HepG2 (cell line): ENCODE results near the gene RECQL5. TPM values are rescaled to one million over a fixed set of nuclear protein-coding genes. Genes with fewer than 3 reads are reported as not detected.

Experiments used
- AGO1 ChIP-seq: fragments of 200-400 bp; formaldehyde crosslinking; IDR thresholded peaks from 2 replicates; pipeline ENCODE4 v1.6.1; 2017; ENCODE audit warnings: mild to moderate bottlenecking, low read depth, low read length, moderate library complexity; ENCODE audit not compliant: poor library complexity, severe bottlenecking
- GATAD1 ChIP-seq: IDR thresholded peaks from 2 replicates; pipeline ENCODE4 v1.6.1; 2016; ENCODE audit warnings: missing genetic modification reagents, missing compliant biosample characterization
- HIC2 ChIP-seq: sonication (generic); formaldehyde crosslinking; IDR thresholded peaks from 2 replicates; pipeline ENCODE4 v1.9.0; 2022; ENCODE audit warnings: low read depth, missing genetic modification reagents
- KAT7 ChIP-seq: IDR thresholded peaks from 2 replicates; pipeline ENCODE4 v1.6.1; 2018; ENCODE audit warnings: borderline replicate concordance, missing compliant biosample characterization
- KLF12 ChIP-seq: sonication (generic); formaldehyde crosslinking; IDR thresholded peaks from 2 replicates; pipeline ENCODE4 v1.4.0; 2020; ENCODE audit warnings: missing genetic modification reagents, borderline replicate concordance
- MIER3 ChIP-seq: IDR thresholded peaks from 2 replicates; pipeline ENCODE4 v1.6.1; 2016; ENCODE audit warnings: missing compliant biosample characterization, borderline replicate concordance
- MXI1 ChIP-seq: IDR thresholded peaks from 3 replicates; pipeline ENCODE4 v1.6.1; 2012; ENCODE audit warnings: low read depth, low read length, inconsistent platforms, borderline replicate concordance
- SNAPC2 ChIP-seq: sonication (generic); formaldehyde crosslinking; IDR thresholded peaks from 2 replicates; pipeline ENCODE4 v1.8.1; 2022; ENCODE audit warnings: mild to moderate bottlenecking, missing genetic modification reagents
- SOX6 ChIP-seq, 2 experiments: fragments of 450-650 bp in 1 of 2; sonication (generic) in 1 of 2; formaldehyde crosslinking in 1 of 2; IDR thresholded peaks; 2 replicates each; pipeline versions ENCODE4 v1.4.0 to v1.6.1; 2017 to 2020; ENCODE audit warnings: antibody characterized with exemption in 1 of 2, mild to moderate bottlenecking in 1 of 2, missing genetic modification reagents in 1 of 2
- SPEN ChIP-seq: sonication (generic); formaldehyde crosslinking; IDR thresholded peaks from 2 replicates; pipeline ENCODE4 v1.5.1; 2020; ENCODE audit warnings: low read depth, mild to moderate bottlenecking, missing genetic modification reagents
- SRSF9 ChIP-seq: fragments of 200-400 bp; formaldehyde crosslinking; IDR thresholded peaks from 2 replicates; pipeline ENCODE4 v1.6.1; 2018; ENCODE audit warnings: borderline replicate concordance, mild to moderate bottlenecking, low read depth, low read length; ENCODE audit not compliant: insufficient read depth, poor library complexity, severe bottlenecking
- ZBTB1 ChIP-seq: sonication (generic); formaldehyde crosslinking; IDR thresholded peaks from 2 replicates; pipeline ENCODE4 v1.4.0; 2020; ENCODE audit warnings: missing genetic modification reagents, borderline replicate concordance
- ZNF253 ChIP-seq: sonication (generic); formaldehyde crosslinking; IDR thresholded peaks from 2 replicates; pipeline ENCODE4 v1.8.0; 2022; ENCODE audit warnings: mild to moderate bottlenecking, missing genetic modification reagents, borderline replicate concordance
- ZNF609 ChIP-seq: sonication (generic); formaldehyde crosslinking; IDR thresholded peaks from 2 replicates; pipeline ENCODE4 v1.4.0; 2020; ENCODE audit warnings: mild to moderate bottlenecking, missing genetic modification reagents, borderline replicate concordance
- ZNF687 ChIP-seq: sonication (generic); formaldehyde crosslinking; IDR thresholded peaks from 2 replicates; pipeline ENCODE4 v1.5.1; 2020; ENCODE audit warnings: mild to moderate bottlenecking, missing genetic modification reagents, moderate library complexity
- ZNF713 ChIP-seq: sonication (generic); formaldehyde crosslinking; IDR thresholded peaks from 2 replicates; pipeline ENCODE4 v1.4.0; 2020; ENCODE audit warnings: mild to moderate bottlenecking, missing genetic modification reagents
- polyA plus RNA-seq, 8 experiments: library from polyadenylated mRNA; depleted of rRNA in 3 of 8; stranded (reverse) in 7 of 8; unstranded in 1 of 8; fragments of >200 nt; fragmentation: Illumina TruSeq in 4 of 8; extraction: Trizol in 4 of 8; gene quantifications; 2 replicates each; pipeline versions ENCODE4 v1.2.1 to v1.2.3, GENCODE V29; 2011 to 2016; ENCODE audit warnings: low read depth in 4 of 8, missing spikeins in 1 of 8, mixed read lengths in 1 of 8; ENCODE audit not compliant: insufficient read depth in 1 of 8
- total RNA-seq, 5 experiments: library from RNA; depleted of rRNA; stranded (reverse); fragments of >200 nt; fragmentation: Illumina TruSeq; extraction: Trizol; gene quantifications; 2 replicates each; pipeline ENCODE4 v1.2.3, GENCODE V29; 2016; ENCODE audit warnings: low read depth in 1 of 5

The RECQL5 gene
- total and polyA plus RNA-seq, 2 of the 13 experiments (the other 11 are each of a cell fraction or from before 2014, with no cell fraction given) = 27.7 to 32.0 TPM

DNA sequence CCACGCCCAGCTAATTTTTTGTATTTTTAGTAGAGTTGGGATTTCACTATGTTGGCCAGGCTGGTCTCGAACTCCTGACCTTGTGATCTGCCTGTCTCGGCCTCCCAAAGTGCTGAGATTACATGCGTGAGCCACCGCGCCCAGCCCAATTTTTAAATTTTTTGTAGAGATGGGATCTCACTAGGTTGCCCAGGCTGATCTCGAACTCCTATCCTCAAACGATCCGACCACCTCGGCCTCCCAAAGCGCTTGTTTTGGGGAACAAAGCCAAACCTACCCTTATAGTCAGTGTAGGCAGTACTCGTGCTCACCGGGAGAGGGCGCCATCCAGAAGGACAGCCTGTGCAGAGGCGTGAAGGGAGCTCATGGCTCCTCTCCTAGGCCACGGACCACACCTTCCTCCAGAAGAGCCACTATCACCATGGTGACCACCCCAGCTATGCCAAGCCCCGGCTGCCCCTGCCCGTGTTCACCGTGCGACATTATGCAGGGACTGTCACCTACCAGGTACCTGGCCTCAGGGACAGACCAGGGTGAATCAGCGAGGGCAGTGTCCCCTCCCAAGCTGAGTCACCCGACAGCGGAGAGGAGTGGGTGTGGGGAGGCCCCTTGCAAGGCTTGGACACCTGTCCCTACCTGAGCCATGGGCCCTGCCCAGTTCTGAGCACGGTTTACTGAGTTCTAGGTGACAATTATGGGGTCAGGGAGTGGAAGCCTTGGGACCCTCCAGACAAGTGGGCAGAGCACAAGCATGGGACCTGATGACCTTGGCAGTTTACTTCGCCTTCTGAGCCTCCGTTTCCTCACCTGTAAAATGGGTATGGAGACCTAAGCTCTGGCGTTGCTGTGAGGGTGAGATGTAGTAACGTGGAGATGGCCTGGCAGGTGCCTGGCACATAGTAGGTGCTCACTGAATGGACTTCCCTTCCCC is 65.6 kb downstream of the RECQL5 start (continued):
- no peak for TF ChIP-seq KAT7 (CRISPR knock-in tag)
- TF ChIP-seq SOX6 (IDR thresholded peaks at IDR 0.05) = no peak
- TF ChIP-seq SOX6 (CRISPR knock-in tag; IDR thresholded peaks at IDR 0.05) = peak; percentile 32; the same call in 1 of the 2 replicates
- peak; percentile 72; the same call in 1 of the 3 replicates for TF ChIP-seq MXI1
- TF ChIP-seq MIER3 = no peak
- TF ChIP-seq ZNF687 (CRISPR knock-in tag) = peak; percentile 69
- TF ChIP-seq SRSF9 = no peak
- no peak for TF ChIP-seq GATAD1 (CRISPR knock-in tag)
- no peak for TF ChIP-seq ZNF253 (CRISPR knock-in tag)
- peak; percentile 54; the same call in 1 of the 2 replicates for TF ChIP-seq SPEN (CRISPR knock-in tag)
- no peak for TF ChIP-seq ZNF609
- TF ChIP-seq SNAPC2 (CRISPR knock-in tag) = no peak
- TF ChIP-seq ZBTB1 (CRISPR knock-in tag) = no peak
- TF ChIP-seq KLF12 (CRISPR knock-in tag) = no peak
- no peak for TF ChIP-seq AGO1
- no peak for TF ChIP-seq ZNF713 (CRISPR knock-in tag)
- TF ChIP-seq HIC2 (CRISPR knock-in tag) = no peak
